ENCODE results near the gene PHC3.
A peak's percentile ranks its signal among the peaks of the same experiment; 100 is the strongest.

The PHC3 gene

DNA sequence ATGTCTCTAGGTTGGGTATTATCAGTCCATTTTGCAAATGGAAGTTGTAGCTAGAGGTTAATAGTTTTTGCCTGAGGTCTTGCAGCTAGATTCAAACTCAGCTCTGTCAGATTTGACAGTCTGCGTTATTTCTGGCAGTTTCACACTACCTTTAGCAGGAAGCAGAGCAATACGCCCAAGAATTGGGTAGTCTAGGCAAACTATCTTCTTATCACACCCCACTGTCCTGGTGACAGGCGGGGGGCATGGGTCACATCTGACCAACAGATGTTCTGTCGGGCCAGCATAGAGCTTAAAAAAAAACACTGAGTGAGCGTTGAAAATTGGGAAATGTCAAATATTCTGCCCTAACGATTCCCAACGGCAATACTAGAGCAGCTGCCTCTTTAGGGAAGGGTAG is 138.0 kb downstream of the PHC3 start:
- DNase-seq (ENCODE audit: low read depth in 2 of 2): no peak

- DNase-seq (ENCODE audit: low read depth in 2 of 2): no peak
These were observed 141.1 kb downstream of the PHC3 start for GRCh38 chr3:170040418-170040817.

- peak in 1 of 2 donors; percentile 10 for DNase-seq (ENCODE audit: low read depth in 2 of 2)
These were observed 143.0 kb downstream of the PHC3 start for GRCh38 chr3:170038434-170039110.

Data from stimulated activated CD8-positive, alpha-beta memory T cell treated with anti-CD3 and anti-CD28 coated beads, Interleukin-7, amount 100 ng/mL, for 4 hours (primary cell).